AG08396 (cell line): Measurements from ENCODE around the gene KRT78.
"Not testable (repeated sequence)": the region's sequence is repeated elsewhere in the genome, so short reads cannot be mapped to it uniquely, and the experiment has no call there.

Source experiments
- DNase-seq: peaks from one replicate; pipeline ENCODE4 v3.0.0; 2012; ENCODE audit warnings: low spot score, mixed read lengths

KRT78 gene, protein sequence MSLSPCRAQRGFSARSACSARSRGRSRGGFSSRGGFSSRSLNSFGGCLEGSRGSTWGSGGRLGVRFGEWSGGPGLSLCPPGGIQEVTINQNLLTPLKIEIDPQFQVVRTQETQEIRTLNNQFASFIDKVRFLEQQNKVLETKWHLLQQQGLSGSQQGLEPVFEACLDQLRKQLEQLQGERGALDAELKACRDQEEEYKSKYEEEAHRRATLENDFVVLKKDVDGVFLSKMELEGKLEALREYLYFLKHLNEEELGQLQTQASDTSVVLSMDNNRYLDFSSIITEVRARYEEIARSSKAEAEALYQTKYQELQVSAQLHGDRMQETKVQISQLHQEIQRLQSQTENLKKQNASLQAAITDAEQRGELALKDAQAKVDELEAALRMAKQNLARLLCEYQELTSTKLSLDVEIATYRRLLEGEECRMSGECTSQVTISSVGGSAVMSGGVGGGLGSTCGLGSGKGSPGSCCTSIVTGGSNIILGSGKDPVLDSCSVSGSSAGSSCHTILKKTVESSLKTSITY

GRCh38 chr12:52848661-52849255, at the start of gene KRT78:
KRT78 (minus strand) TSS chr12:52848994; CDS start chr12:52848930, 64 bp downstream.
- DNase-seq, result no peak

GRCh38 chr12:52896190-52897100, 47.7 kb upstream of the KRT78 start:
- no peak for DNase-seq

DNA sequence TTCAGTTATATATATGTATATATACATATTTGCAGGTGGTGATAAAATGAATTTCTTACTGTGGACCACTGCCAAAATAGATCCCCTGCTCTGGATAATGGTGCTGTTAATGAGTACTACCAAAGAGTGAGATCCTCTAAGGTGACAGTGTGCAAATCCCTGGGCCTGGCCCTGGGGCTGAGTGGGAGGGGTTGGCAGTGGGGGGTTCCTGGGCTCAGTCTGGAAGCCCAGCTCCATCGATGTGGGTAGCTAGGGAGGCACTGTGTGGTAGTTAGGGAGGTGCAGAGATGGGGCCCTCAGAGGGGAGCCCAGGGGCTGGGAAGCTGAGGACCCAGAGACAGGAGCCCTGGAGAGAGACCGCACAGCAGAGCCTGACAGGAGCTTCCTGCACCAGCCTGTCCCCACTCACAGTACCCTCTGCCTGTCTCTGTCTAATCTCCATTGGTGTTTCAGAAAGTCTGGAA, 47.0 kb upstream of the KRT78 start:
- no peak for DNase-seq

GRCh38 chr12:52892974-52893373, 44.2 kb upstream of the KRT78 start:
- DNase-seq, result no peak

DNA sequence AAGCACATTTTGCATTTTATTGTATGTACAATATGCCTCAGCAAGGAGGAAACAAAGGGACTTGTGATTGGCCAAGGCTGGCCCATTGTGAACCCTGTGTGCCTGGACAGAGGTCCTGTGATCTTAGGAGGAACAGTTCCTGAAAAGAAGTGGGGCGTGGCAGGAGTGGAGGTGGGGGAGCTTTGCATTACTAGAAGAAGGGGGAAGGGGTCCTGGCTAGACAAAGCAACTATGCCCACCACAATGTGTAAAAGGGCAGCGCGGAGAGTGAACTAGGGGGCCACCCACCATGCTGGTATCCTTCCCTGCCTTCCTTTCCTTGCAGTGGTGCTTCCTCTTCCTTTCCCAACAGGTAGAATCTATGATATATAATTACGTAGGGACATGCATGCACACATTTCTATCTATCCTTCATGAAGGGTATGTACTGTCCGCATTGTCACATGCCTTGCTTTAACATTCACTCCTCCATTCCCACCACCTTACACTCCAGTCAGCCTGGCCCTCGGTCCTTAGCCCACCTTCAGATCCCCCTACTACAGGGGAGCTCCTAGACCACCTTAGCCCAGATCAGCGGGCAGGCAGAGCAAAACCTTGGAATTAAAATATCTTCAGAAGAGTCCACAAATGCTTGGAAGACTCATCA, 43.5 kb upstream of the KRT78 start:
- no peak for DNase-seq

GRCh38 chr12:52891044-52891443, 42.2 kb upstream of the KRT78 start:
- no peak for DNase-seq

DNA sequence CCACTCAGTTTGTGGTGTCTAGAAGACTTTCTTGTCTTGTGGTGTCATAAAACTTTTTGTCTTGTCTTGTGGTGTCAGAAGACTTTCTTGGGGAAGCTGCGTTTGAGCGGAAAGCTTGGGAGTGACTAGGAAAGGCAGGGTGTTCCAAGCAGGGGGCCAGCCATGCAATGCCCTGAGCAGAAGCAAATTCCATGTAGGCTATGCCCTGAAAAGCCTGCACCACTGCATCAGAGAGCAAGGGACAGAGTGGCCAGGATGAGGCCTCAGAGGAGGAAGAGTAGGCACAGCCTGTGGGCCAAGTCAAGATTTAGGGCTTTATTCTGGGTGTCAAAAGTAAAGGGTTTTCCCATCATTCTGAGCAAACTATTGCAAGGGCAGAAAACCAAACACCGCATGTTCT, 41.6 kb upstream of the KRT78 start:
- no peak for DNase-seq

DNA sequence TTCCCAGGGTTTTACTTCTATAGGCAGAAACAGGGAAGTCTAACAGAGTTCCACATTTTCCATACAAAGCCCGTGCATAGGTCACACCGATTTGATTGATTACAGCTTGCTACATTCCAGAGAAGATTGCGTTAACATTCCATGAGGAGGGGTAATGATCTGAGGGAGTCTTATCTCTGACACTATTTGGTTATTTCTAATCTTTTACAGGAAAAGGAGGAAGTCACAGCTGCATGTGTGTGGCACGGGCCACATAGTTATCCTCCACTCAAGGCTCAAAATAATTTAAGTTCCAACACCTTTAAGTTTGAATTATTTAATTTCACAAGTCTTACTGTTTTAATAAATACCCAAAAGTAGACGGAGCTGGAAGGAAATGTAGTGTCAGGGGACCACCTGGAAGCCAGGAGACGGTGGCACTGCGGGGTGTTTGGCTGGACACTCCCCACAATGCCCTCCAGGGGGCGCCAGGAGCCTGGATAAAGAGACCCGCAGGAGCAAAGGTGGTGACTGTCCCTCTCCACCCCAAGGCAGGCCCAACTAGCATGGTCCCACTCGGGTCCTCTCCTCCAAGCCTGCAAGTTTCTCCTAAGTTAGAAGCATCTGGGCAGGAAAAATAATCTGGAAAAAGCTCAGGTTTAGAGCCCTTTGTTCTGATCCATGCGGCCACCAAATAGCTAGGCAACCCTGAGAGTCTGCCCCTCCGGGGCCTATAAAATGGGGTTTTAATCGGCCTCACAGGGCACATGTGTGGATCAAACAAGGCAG, 35.9 kb upstream of the KRT78 start:
- peak; percentile 81 for DNase-seq

DNA sequence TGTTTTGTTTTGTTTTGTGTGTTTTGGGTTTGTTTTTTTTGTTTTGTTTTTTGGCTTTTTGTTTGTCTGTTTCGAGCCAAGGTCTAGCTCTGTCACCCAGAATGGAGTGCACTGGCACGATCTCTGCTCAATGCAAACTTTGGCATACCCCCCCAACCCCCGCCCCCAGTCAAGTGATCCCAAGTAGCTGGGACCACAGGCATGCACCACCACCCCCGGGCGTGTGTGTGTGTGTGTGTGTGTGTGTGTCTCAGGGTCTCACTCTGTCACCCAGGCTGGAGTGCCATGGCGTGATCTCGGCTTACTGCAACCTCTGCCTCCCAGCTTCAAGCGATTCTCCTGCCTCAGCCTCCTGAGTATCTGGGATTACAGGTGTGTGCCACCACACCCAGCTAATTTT, 31.7 kb upstream of the KRT78 start:
- not testable (repeated sequence) for DNase-seq

GRCh38 chr12:52879394-52880351, 30.9 kb upstream of the KRT78 start:
- peak; percentile 88 for DNase-seq

- no peak for DNase-seq
These were observed 30.0 kb upstream of the KRT78 start for GRCh38 chr12:52878507-52879393.

GRCh38 chr12:52877242-52877641, 28.4 kb upstream of the KRT78 start:
- DNase-seq, result no peak

- DNase-seq, result no peak
These were observed 27.6 kb upstream of the KRT78 start for GRCh38 chr12:52876372-52876771.

DNA sequence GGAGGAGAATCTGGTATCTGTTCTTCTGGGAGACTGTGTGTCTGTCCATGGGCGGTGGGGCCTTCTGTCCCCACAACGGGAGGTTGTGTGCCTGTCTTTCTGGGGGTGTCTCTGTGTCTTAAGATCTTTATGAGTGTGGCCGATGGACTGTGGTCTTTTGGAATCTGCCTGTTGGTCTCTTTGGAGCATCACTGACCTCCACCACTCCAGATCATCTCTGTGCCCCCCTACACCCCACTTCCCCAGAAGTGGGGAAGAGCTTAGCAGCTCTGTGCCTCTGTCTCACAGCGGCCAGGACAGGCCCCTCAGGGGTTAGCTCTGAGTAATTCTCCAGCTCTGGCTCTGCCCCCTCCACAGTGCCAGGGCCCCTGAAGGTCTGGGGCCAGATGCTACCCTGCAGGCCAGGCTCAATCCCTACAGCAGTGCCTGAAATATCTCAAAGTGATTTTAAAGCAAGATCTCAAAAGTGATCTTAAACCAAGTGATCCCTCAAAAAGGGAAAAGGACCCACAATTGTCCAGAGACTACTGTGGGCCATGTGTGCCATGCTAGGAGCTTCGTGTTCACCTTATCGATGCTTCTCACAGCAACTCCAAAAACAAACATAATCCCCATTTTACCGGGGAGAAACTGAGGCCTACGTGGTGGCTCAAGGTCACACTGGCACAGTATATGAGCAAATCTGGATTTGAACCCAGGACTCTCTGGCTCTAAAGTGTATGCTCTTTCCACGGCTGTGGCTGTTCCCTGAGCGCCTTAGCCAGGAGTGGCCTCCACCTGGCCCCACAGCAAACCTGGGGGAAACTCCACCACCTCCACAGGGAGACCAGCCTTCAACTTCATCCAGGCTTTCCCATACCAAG, 26.0 kb upstream of the KRT78 start:
- DNase-seq, result no peak

GRCh38 chr12:52873832-52874572, 25.2 kb upstream of the KRT78 start:
- DNase-seq, result peak; percentile 99

- no peak for DNase-seq
These were observed 24.7 kb upstream of the KRT78 start for GRCh38 chr12:52873513-52873831.
